Liver (tissue), 9 donors: ENCODE measurements around the gene POU2F2. TPM values are rescaled to one million over a fixed set of nuclear protein-coding genes. Genes with fewer than 3 reads are reported as not detected.

Experiments used
- DNase-seq: peaks from one replicate; pipeline ENCODE4 v3.0.0-alpha.2; 2017; ENCODE audit warnings: low spot score
- H3K27ac ChIP-seq, 2 donors: one replicate each; pipeline ENCODE4 v1.7.0; 2013; ENCODE audit warnings: inconsistent platforms in 2 of 2, low read length in 2 of 2, control low read depth in 1 of 2, low read depth in 1 of 2, mild to moderate bottlenecking in 1 of 2
- H3K27me3 ChIP-seq, 4 donors: one replicate each; pipeline versions ENCODE4 v1.6.1 to v1.7.0; 2013; ENCODE audit warnings: low read length in 3 of 4, inconsistent platforms in 1 of 4, mild to moderate bottlenecking in 1 of 4, moderate library complexity in 1 of 4; ENCODE audit not compliant: control insufficient read depth in 4 of 4, insufficient read depth in 4 of 4
- H3K36me3 ChIP-seq, 4 donors: one replicate each; pipeline versions ENCODE4 v1.6.1 to v1.7.0; 2013; ENCODE audit warnings: low read length in 3 of 4, mild to moderate bottlenecking in 3 of 4, low read depth in 1 of 4, moderate library complexity in 1 of 4; ENCODE audit not compliant: control insufficient read depth in 4 of 4, insufficient read depth in 3 of 4
- H3K4me1 ChIP-seq, 4 donors: one replicate each; pipeline versions ENCODE4 v1.6.1 to v1.7.0; 2013; ENCODE audit warnings: low read length in 3 of 4, mild to moderate bottlenecking in 3 of 4, moderate library complexity in 1 of 4; ENCODE audit not compliant: control insufficient read depth in 4 of 4, insufficient read depth in 4 of 4
- H3K4me3 ChIP-seq, 3 donors: one replicate each; pipeline versions ENCODE4 v1.6.1 to v1.7.0; 2013; ENCODE audit warnings: low read length in 3 of 3, control low read depth in 1 of 3, low read depth in 1 of 3, mild to moderate bottlenecking in 1 of 3
- H3K9ac ChIP-seq, 2 donors: one replicate each; pipeline ENCODE4 v1.7.0; 2013; ENCODE audit warnings: low read length in 2 of 2, mild to moderate bottlenecking in 2 of 2, moderate library complexity in 2 of 2, control low read depth in 1 of 2, low read depth in 1 of 2
- H3K9me3 ChIP-seq, 4 donors: one replicate each; pipeline versions ENCODE4 v1.6.1 to v1.7.0; 2013; ENCODE audit warnings: low read length in 3 of 4; ENCODE audit not compliant: control insufficient read depth in 4 of 4
- ATF3 ChIP-seq: IDR thresholded peaks from 2 replicates; pipeline ENCODE4 v1.6.1; 2016; ENCODE audit warnings: antibody characterized with exemption
- CTCF ChIP-seq: fragments of 150-350 bp; IDR thresholded peaks from 2 replicates; pipeline ENCODE4 v1.5.1; 2017; ENCODE audit warnings: improper control_type of control experiment, low read depth, low read length; ENCODE audit not compliant: missing input control
- EGR1 ChIP-seq, 2 donors: IDR thresholded peaks; 2 replicates each; pipeline ENCODE4 v1.6.1; 2016 to 2018; ENCODE audit warnings: antibody characterized with exemption in 2 of 2, low read depth in 2 of 2
- FOXA1 ChIP-seq: IDR thresholded peaks from 2 replicates; pipeline ENCODE4 v1.6.1; 2016; ENCODE audit warnings: antibody characterized with exemption
- FOXA2 ChIP-seq: IDR thresholded peaks from 2 replicates; pipeline ENCODE4 v1.6.1; 2016; ENCODE audit warnings: antibody characterized with exemption
- GABPA ChIP-seq, 2 donors: IDR thresholded peaks in 1 of 2; conservative IDR thresholded peaks in 1 of 2; 2 replicates each; pipeline ENCODE4 v1.6.1; 2016; ENCODE audit warnings: antibody characterized with exemption in 2 of 2, mild to moderate bottlenecking in 1 of 2, moderate library complexity in 1 of 2
- HNF4A ChIP-seq, 2 donors: conservative IDR thresholded peaks; 2 replicates each; pipeline ENCODE4 v1.6.1; 2016; ENCODE audit warnings: antibody characterized with exemption in 2 of 2, mild to moderate bottlenecking in 2 of 2
- HNF4G ChIP-seq: IDR thresholded peaks from 2 replicates; pipeline ENCODE4 v1.6.1; 2016; ENCODE audit warnings: antibody characterized with exemption
- JUND ChIP-seq, 2 donors: IDR thresholded peaks; 2 replicates each; pipeline ENCODE4 v1.6.1; 2016; ENCODE audit warnings: antibody characterized with exemption in 2 of 2
- MAX ChIP-seq: IDR thresholded peaks from 2 replicates; pipeline ENCODE4 v1.6.1; 2016; ENCODE audit warnings: antibody characterized with exemption
- NR2F2 ChIP-seq: IDR thresholded peaks from 2 replicates; pipeline ENCODE4 v1.6.1; 2016; ENCODE audit warnings: antibody characterized with exemption
- RAD21 ChIP-seq, 2 donors: IDR thresholded peaks; 2 replicates each; pipeline ENCODE4 v1.6.1; 2016; ENCODE audit warnings: antibody characterized with exemption in 2 of 2, mild to moderate bottlenecking in 2 of 2
- REST ChIP-seq: IDR thresholded peaks from 2 replicates; pipeline ENCODE4 v1.6.1; 2016; ENCODE audit warnings: antibody characterized with exemption, mild to moderate bottlenecking
- RXRA ChIP-seq, 2 donors: IDR thresholded peaks; 2 replicates each; pipeline ENCODE4 v1.6.1; 2017 to 2018; ENCODE audit warnings: antibody characterized with exemption in 2 of 2, mild to moderate bottlenecking in 1 of 2
- SP1 ChIP-seq: IDR thresholded peaks from 2 replicates; pipeline ENCODE4 v1.6.1; 2018; ENCODE audit warnings: antibody characterized with exemption, mild to moderate bottlenecking
- TAF1 ChIP-seq: conservative IDR thresholded peaks from 2 replicates; pipeline ENCODE4 v1.6.1; 2016; ENCODE audit warnings: antibody characterized with exemption, mild to moderate bottlenecking
- YY1 ChIP-seq: IDR thresholded peaks from 2 replicates; pipeline ENCODE4 v1.6.1; 2016; ENCODE audit warnings: antibody characterized with exemption, mild to moderate bottlenecking
- ZBTB33 ChIP-seq: IDR thresholded peaks from 2 replicates; pipeline ENCODE4 v1.6.1; 2016; ENCODE audit warnings: antibody characterized with exemption
- WGBS: extraction: QIAGEN DNeasy Blood & Tissue Kit; methylation state at CpG from one replicate; pipeline ENCODE4 v1.1.7; 2013; 5-methylcytosine and 5-hydroxymethylcytosine counted together
- polyA plus RNA-seq, 2 donors: library from polyadenylated mRNA; stranded (reverse) in 1 of 2; unstranded in 1 of 2; fragments of 200-250 nt in 1 of 2; fragments of >200 nt in 1 of 2; fragmentation: Nextera tagmentation in 1 of 2; extraction: Ambion mirVana in 1 of 2; gene quantifications; one replicate each; pipeline versions ENCODE4 v1.2.1 to v1.2.3, GENCODE V29; 2013 to 2015
- total RNA-seq, 2 donors: library from RNA; depleted of rRNA; stranded (reverse); fragments of >200 nt; gene quantifications; one replicate each; pipeline ENCODE4 v1.2.3, GENCODE V29; 2014
- donor health status: healthy.
- donor health status: healthy.
- donor health status: healthy.
- donor health status: healthy.
- donor health status: healthy.

Gene POU2F2
- total and polyA plus RNA-seq, 4 donors, result 0.75 to 1.2 (median 0.97) TPM

- no peak for TF ChIP-seq ZBTB33
- TF ChIP-seq HNF4G, result no peak
Observed at GRCh38 chr19:42093505-42093904, 38.7 kb downstream of the POU2F2 start (continued).

GRCh38 chr19:42092350-42092749 is 39.9 kb downstream of the POU2F2 start:
- no peak for DNase-seq
- H3K27ac ChIP-seq, result no peak overlapping the region
- WGBS, result 30% methylated on average over 5 of the region's 5 CpGs
- no peaks in the 10 kb centered on the region for H3K36me3 ChIP-seq
- H3K4me1 ChIP-seq, result no peaks in the 10 kb centered on the region
- H3K27me3 ChIP-seq, result no peaks in the 10 kb centered on the region
- no peak overlapping the region for H3K9ac ChIP-seq
- no peaks in the 10 kb centered on the region for H3K9me3 ChIP-seq
- no peak for TF ChIP-seq JUND (IDR thresholded peaks at IDR 0.05)
- TF ChIP-seq HNF4G, result no peak
- TF ChIP-seq GABPA (IDR thresholded peaks at IDR 0.05 in 1 of 2, conservative IDR thresholded peaks at IDR 0.05 in 1 of 2), result no peak
- no peak for TF ChIP-seq ZBTB33
- no peak for TF ChIP-seq FOXA1
- TF ChIP-seq RXRA (IDR thresholded peaks at IDR 0.05), result no peak
- no peak for TF ChIP-seq HNF4A (conservative IDR thresholded peaks at IDR 0.05)
- TF ChIP-seq TAF1, result no peak
- no peak for TF ChIP-seq EGR1 (IDR thresholded peaks at IDR 0.05; ENCODE audit: low read depth in 2 of 2)
- no peak for TF ChIP-seq SP1
- TF ChIP-seq MAX, result no peak
- no peak for TF ChIP-seq YY1
- peak; percentile 10 for TF ChIP-seq CTCF
- TF ChIP-seq REST, result no peak
- TF ChIP-seq FOXA2, result no peak
- peak; percentile 86 for TF ChIP-seq NR2F2
- TF ChIP-seq RAD21 (IDR thresholded peaks at IDR 0.05), result peak in 1 of 2 donors; percentile 56
- no peak for TF ChIP-seq ATF3
- H3K4me3 ChIP-seq, result no peak overlapping the region
